BE2C (cell line): Measurements from ENCODE around the gene OR2T8.

Source experiments
- DNase-seq: peaks from one replicate; pipeline ENCODE4 v3.0.0-alpha.2; 2020
- H3K27me3 ChIP-seq: fragments of 250-450 bp; sonication (Bioruptor Pico); 2 replicates; pipeline ENCODE4 v1.5.1; 2020; ENCODE audit warnings: mild to moderate bottlenecking
- H3K36me3 ChIP-seq: fragments of 250-450 bp; sonication (Bioruptor Pico); 2 replicates; pipeline ENCODE4 v1.5.1; 2020; ENCODE audit warnings: mild to moderate bottlenecking
- H3K4me1 ChIP-seq: fragments of 250-450 bp; sonication (Bioruptor Pico); 2 replicates; pipeline ENCODE4 v1.5.1; 2020
- H3K4me3 ChIP-seq: 2 replicates; pipeline ENCODE4 v1.5.1; 2011; ENCODE audit warnings: low read depth, low read length
- H3K9me3 ChIP-seq: fragments of 250-450 bp; sonication (Bioruptor Pico); 2 replicates; pipeline ENCODE4 v1.5.1; 2020
- CTCF ChIP-seq: IDR thresholded peaks from 2 replicates; pipeline ENCODE4 v1.5.1; 2012; ENCODE audit warnings: mild to moderate bottlenecking, low read depth, low read length

Gene OR2T8

DNA sequence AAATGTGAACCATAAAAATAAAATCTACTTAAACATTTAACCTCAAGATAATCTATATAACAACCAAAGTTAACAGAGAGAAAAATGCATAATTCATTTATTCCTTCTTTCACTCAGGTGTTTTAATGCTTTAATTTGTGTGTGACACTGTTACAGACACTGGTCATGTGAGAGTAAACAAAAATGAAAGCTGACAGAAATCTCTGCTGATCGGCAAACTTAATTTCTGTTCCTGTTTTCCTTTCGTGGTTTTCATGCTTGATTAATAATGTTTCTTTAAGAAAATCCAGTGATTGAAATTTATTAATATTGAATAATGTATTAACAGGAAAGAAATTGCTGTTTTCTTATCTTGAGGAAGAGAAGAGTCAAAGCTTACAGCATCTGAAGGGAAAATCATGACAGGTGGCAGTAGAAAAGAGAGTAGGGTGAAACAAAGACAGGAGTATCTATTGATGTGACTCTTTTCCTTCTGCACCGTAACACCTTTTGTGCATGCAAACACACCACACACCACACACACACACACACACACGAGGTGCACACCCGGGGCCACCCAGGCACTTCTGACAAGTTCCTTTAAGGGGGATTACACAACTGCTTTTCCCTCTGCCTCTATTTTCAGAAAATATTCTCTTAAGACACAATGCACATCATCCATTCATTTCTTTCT, 46.6 kb downstream of the OR2T8 start:
- no peaks in the 10 kb centered on the region for H3K9me3 ChIP-seq
- H3K4me3 ChIP-seq, result no peak overlapping the region
- no peak for TF ChIP-seq CTCF
- no peaks in the 10 kb centered on the region for H3K27me3 ChIP-seq
- DNase-seq, result no peak
- no peaks in the 10 kb centered on the region for H3K4me1 ChIP-seq
- H3K36me3 ChIP-seq, result no peaks in the 10 kb centered on the region
